DMS53 (cell line): ENCODE data around the gene SLC23A1.
"Not testable (repeated sequence)": the region's sequence is repeated elsewhere in the genome, so short reads cannot be mapped to it uniquely, and the experiment has no call there.

Experiments
- DNase-seq: peaks from one replicate; lab custom pipeline; 2025; lab: John Stamatoyannopoulos, UW

The SLC23A1 gene

GRCh38 chr5:139383275-139383992 lies at the start of gene SLC23A1:
SLC23A1 (minus strand) TSS chr5:139383297; CDS start chr5:139383253, 44 bp downstream.
- peak; percentile 23 for DNase-seq

GRCh38 chr5:139431706-139432105 lies 48.6 kb upstream of the SLC23A1 start:
- no peak for DNase-seq

- no peak for DNase-seq
Measured at GRCh38 chr5:139430015-139430414, 46.9 kb upstream of the SLC23A1 start.

- DNase-seq, result no peak
Measured at GRCh38 chr5:139426203-139426885, 43.2 kb upstream of the SLC23A1 start.

GRCh38 chr5:139425497-139425896 lies 42.4 kb upstream of the SLC23A1 start:
- no peak for DNase-seq

- peak; percentile 85 for DNase-seq
Measured at GRCh38 chr5:139422307-139422893, 39.3 kb upstream of the SLC23A1 start.

- DNase-seq, result no peak
Measured at GRCh38 chr5:139419226-139420192, 36.4 kb upstream of the SLC23A1 start.

- DNase-seq, result no peak
Measured at GRCh38 chr5:139418793-139419192, 35.7 kb upstream of the SLC23A1 start.

GRCh38 chr5:139417214-139417613 lies 34.1 kb upstream of the SLC23A1 start:
- DNase-seq, result no peak

GRCh38 chr5:139416651-139417050 lies 33.6 kb upstream of the SLC23A1 start:
- DNase-seq, result no peak

GRCh38 chr5:139415869-139416268 lies 32.8 kb upstream of the SLC23A1 start:
- DNase-seq, result no peak

GRCh38 chr5:139415221-139415861 lies 32.2 kb upstream of the SLC23A1 start:
- DNase-seq, result no peak

GRCh38 chr5:139414581-139415130 lies 31.6 kb upstream of the SLC23A1 start:
- DNase-seq, result no peak

GRCh38 chr5:139413963-139414362 lies 30.9 kb upstream of the SLC23A1 start:
- DNase-seq, result no peak

GRCh38 chr5:139413153-139413552 lies 30.1 kb upstream of the SLC23A1 start:
- no peak for DNase-seq

GRCh38 chr5:139410993-139411828 lies 28.1 kb upstream of the SLC23A1 start:
- DNase-seq, result no peak

- DNase-seq, result no peak
Measured at GRCh38 chr5:139410121-139410992, 27.3 kb upstream of the SLC23A1 start.

GRCh38 chr5:139409116-139409515 lies 26.0 kb upstream of the SLC23A1 start:
- not testable (repeated sequence) for DNase-seq

GRCh38 chr5:139408191-139408590 lies 25.1 kb upstream of the SLC23A1 start:
- DNase-seq, result no peak
